Body of pancreas (tissue), 4 donors: ENCODE results near the gene ZMYM5.

Experiments used
- CTCF ChIP-seq, 7 experiments: fragments of 450-650 bp in 4 of 7; fragments of 200-600 bp in 3 of 7; sonication (generic) in 3 of 7; IDR thresholded peaks; one replicate each; pipeline ENCODE4 v1.5.1; 2016 to 2019; ENCODE audit warnings: antibody characterized with exemption in 7 of 7
- POLR2A ChIP-seq, 3 donors: fragments of 450-650 bp; IDR thresholded peaks; one replicate each; pipeline ENCODE4 v1.6.1; 2016; ENCODE audit warnings: antibody characterized with exemption in 3 of 3, mild to moderate bottlenecking in 2 of 3

- no peak for TF ChIP-seq POLR2A (IDR thresholded peaks at IDR 0.05)
- TF ChIP-seq CTCF (IDR thresholded peaks at IDR 0.05): no peak
These were observed 45.0 kb upstream of the ZMYM5 start for GRCh38 chr13:19908350-19908986.
